HG02678 (cell line): ENCODE data around the gene NCAM2.

Source experiments
- ATAC-seq: cut with Tn5 transposase; IDR thresholded peaks from one replicate; pipeline ENCODE4 v1.9.1; 2021; ENCODE audit warnings: mild to moderate bottlenecking, moderate library complexity; ENCODE audit not compliant: unreplicated experiment

Gene NCAM2

DNA sequence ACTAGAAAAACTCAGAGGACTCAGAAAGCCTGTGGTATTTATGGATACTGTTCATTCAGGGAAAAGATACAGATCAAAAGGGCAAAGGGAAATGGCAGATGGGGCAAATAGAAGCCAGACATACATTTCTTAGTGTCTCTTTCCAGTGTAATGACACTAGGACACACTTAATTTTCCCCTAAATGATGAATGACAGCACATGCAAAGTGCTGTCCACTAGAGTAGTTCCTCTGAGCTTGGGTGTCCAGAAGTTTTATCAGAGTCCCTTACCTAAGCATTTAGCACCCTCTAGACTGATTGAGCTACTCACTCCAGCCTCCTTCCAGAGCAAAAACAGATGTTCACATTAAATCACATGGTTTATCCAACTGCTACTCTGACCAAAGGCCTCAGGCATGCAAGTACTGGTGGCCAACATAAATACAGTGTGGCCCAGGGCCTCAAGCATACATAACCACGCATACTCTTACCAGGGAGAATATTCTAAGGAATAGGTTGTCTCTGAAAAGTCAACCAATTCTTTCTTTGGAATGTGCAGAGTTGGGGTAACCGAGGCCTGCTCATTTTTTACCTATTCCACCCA, 166.9 kb downstream of the NCAM2 start:
- ATAC-seq: no peak

DNA sequence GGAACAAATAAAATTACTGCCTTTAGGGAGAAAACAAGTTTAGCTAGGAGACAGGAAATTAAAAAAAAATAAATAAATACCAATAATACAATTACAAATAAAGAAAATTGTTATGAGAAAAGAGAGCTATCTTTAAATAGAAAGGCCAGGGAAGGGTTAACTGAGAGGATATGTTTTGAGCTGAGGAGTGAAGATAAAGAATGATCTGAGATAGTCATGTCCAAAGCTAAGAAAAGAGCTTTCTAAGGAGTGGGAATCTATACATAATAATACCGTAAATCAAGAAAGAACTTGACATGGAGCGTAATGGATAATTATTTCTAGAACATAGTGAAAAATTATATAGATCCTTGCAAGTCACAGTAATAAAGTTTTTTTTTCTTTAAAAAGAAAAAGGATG, 176.5 kb downstream of the NCAM2 start:
- no peak for ATAC-seq

DNA sequence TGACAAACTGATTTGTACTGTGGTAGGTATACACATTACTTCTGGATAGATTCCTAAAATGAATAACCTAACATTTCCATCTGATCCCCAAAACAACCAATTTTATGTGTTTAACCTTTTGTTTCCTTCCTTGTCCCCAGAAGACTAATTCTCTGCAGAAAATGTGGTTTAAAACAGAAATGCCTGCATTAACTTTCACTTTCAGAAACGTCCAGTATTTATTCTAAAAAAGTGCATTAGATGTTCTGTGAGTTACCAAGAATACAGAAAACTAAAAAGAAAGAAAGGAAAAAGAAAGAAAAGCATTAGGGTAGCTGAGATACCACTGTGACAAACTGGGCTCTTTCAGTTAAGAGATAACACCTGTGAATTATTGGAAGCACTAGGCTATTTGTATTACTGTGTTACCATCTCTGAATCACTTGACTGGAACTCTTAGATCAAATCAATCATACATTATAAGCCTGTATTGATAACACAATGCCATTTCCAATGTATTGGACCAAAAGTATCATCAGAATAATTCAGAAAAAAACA, 177.7 kb downstream of the NCAM2 start:
- no peak for ATAC-seq

DNA sequence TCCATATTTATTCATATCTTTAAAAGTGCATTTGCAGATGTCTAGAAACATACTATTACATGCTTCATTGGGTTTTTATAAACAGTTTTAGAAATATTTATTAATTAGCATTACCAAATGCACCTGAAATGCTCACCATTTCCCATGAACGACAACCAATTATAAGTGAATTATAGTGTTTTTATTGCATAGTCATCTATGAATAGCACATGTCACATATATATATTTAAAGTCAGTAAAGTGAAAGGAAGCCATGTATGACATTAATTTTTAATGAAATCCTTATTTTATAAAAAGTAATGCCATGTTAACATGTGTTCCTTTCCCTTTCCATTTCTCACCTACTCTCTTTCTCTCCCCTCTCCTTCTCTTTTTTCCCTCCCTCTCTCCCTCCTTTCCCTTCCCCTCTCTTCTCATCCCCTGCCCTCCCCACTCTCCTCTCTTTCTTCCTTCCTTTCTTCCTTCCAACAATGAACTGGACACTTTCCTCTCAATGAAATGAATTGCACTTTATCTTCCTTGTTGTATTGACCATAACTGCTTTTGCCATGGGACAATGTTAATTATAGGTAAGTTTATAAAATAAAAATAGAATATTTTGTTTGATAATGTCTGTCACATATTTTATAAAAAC, 179.3 kb downstream of the NCAM2 start:
- ATAC-seq: no peak

DNA sequence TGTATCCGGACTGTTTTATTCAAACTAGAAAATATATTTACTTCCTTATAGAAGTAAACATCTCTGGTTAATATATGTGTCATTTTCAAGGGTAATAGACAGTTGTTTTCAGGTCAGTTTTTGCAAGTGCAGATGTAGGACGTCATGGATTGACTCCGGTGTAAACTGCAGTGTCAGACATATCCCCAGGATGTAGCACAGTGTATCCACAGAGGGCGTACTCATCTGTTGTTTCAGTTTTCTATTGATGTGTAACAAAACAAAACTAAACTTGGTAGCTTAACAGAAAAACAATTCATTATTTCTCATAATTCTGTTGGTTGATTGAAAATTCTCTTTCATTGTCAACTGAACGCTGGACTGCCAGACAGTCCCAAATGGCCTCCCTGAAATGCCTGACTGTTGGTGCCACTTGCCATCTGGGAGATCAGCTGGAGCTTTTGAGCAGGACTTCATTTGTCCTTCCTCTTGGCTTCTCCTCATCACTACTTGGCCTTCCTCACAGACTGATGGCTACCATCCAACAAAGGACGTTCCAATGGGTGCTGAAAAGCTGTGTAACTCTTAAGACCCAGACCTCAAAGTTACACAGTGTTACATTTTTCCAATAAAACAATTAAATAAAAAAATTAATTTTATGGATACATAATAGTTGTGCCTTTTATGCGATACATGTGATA, 181.6 kb downstream of the NCAM2 start:
- no peak for ATAC-seq

DNA sequence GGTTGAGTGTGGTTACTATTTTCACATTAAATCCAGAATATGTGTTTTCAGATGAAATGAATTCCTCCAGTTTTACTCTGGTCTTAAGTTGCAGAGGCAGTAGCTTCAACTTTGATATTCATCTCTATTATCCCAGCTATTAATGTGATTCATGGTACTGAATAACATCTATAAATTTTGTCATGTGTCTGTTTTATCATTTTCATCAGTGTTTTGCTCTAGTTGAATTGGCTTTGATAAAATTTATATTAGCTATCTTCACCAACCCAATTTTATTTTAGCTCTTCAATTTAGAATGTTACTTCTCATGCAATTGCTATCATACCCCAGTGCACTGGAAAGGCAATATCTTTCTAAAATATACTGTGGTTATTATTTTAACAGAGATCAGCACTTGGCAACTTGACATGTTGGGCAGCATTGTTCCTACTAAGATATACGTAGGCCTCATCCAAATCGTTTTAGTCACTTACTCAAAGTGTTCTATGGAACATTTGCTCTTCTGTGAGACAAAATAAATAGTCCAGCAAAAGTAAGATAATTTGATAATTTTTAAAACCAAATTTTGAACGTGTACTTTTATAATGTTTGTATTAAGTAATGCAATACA, 184.3 kb downstream of the NCAM2 start:
- no peak for ATAC-seq

DNA sequence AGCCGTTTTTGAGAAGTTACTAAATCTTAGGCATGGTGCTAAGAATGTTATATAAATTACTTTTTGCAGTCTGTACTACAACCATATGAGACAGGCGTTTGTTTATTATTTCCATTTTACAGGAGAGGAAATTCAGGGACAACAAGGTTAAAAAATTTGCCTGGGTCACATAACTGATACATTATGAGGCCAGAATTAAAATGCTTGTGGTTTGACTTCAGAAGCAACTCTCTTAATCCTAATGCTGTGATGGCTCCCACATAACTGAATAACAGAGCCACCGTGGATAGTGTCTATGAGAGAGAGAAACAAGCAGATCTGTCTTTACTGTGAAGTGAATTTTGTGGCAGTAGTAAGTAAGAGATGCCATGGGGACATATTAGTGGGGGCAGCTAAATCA, 184.9 kb downstream of the NCAM2 start:
- no peak for ATAC-seq

DNA sequence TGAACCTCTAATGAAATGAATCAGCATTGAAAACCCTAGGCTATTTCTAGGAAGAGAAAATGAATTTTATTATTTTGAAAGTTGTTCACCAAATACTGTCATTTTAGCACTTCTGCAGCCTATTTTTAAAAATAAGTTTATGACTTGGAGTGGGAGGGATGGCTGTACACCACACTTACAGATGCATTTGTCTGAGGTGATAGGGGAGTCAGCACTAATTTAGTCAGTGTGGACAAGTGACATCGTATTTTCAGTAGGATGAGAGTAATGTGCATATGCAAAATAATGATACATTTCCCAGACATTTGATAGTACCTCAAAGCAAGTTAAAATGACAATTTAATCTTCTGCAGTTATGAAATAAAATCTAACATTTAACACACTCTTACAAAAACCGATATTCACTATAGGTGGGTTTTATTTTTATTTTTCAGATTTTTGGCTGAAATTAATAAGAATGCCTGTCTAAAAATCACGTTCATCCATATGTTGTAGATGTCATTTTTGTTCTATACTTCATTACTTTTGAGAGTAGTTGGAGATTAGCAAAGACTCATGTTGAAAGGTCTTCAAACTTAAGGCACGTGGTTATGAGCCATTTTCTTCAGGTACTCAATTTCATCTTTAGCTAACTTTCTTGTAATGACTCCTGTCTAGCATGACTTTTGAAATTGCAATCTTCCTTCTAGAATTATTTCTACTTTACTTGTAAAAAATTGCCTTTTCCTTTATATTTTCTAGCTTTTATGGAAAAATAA, 186.7 kb downstream of the NCAM2 start:
- no peak for ATAC-seq

DNA sequence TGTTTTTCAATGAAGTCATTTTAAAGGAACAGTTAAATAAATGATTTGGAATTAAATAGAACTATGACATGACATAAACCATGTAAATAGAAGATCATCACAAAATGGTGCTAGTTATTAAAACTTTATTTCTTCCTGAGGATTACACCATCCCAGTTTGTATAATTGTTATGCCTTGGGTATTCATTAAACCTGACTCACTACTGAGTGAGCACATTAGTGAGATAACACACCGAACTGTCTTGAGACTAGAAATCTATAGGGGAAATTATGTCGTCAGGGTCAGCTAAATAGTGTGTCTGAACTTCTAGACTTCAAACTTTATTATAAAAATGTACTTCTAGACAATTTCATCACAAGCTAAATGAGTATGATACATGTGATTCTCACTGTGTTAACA, 189.4 kb downstream of the NCAM2 start:
- no peak for ATAC-seq

DNA sequence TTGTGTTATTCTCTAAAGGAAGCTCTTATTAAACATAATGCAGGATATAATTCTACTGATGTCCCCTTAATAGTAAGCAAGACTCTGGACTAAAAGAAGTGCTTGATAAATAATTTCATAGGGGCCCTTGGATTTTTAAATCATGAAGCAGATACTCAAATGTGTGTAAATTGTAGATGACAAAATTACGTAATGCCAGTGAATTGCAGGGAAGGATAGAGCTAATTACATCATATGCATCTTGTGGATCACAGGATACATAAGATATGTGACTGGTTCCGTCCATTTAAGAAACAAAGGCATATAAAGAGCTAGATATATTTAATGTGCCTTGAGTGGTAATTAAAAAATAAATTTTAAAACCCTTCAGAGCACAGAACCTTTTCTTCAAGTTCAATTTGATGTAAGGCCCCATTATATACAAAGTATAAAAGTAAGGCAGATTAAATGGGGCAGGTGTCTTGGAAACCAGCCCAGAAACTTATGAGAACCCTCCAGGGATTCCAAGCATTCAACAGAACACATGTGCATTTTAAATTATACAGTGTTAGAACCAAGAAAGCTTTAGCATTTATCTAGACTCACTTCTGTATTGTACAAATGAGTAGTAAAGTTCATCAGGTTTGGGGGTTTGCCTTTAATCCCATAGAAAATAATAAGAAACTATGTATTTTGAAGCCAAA, 190.4 kb downstream of the NCAM2 start:
- ATAC-seq: no peak

DNA sequence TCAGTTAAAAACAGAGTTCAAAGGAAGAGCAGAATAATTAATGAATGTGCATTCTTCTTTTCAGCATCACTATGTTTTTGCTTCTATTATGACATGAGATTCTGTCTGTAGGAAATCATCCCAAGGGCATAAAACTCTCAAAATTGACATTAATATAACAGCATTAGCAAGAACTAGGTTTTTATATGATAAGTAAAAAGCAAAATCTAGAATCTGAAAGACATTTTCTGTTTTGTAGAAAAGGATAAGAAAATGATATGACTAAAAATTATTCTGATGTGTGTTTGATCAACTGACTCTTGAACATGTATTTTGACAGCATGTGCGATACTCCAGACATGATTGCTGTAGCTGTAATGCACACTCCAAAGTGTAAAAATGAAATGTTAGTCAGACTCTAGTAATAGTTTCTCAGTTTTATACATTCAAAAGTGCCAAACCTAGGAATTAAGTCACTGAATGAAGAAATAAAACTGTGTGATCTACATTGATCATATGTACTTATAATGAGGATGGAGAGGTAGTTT, 197.3 kb downstream of the NCAM2 start:
- ATAC-seq: no peak

DNA sequence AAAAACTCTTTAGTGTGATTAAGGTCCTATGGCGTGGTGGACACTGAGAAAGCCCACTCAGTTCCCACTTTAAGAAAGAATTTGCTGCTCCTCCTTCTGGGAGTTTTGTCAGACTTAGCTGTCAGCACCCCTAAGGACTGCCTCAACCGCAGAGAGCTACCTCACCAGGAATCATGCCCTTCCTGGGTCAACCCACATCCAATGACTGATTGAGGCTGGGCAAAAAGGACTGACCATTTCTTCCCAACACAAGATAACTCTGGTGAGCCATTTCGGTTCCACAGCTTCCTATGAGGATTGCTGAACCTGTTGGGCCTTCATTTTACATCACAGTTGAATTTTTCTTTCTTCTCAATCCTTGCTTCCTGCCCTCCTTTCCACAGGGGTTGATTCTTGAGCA, 197.9 kb downstream of the NCAM2 start:
- ATAC-seq: no peak

DNA sequence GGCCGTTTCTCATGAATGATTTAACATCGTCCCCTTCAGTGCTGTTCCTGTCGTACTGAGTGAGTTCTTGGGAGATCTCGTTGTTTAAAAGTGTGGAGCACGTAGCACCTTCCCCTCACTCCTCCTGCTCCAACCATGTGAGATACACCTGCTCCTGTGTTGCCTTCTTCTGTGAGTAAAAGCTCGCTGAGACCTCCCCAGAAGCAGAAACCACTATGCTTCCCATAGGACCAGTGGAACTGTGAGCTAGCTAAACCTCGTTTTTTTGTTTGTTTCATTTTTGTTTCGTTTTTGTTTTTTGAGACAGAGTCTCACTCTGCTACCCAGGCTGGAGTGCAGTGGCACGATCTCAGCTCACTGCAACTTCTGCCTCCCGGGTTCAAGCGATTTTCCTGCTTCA, 198.6 kb downstream of the NCAM2 start:
- no peak for ATAC-seq

DNA sequence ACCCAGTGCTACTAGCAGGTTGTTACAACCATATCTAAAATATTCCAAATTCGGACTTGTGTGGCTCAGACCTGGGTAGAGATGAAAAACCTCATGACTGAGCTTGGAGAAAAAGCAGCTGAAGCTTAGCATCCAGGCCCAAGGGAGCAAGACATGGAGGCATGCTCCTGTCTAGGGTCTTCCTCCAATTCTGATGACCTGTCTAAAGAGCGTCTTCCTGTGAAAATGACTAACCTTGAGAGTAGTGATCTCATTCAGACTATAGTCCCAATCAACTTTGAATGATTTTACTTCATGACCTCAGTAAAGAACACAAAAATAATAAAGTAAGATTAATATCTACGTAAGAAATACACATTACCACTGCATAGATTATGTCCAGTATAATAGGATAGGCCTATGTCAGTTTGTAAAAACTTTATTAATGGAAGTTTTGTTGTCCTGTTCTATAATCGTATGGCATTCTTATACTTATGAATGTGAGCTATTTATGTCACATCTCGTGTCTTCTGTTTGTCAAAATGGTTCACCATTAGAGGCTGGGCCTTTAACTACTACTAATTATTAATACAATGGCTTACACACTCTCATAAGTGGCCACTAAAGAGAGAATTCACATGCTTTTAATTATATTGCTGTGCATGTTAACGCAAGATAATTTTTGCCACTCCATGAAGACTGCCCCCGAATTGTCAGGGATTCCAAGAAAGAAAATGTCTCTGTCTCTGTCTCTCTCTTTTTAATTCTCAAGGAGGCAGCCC, 201.3 kb downstream of the NCAM2 start:
- no peak for ATAC-seq

DNA sequence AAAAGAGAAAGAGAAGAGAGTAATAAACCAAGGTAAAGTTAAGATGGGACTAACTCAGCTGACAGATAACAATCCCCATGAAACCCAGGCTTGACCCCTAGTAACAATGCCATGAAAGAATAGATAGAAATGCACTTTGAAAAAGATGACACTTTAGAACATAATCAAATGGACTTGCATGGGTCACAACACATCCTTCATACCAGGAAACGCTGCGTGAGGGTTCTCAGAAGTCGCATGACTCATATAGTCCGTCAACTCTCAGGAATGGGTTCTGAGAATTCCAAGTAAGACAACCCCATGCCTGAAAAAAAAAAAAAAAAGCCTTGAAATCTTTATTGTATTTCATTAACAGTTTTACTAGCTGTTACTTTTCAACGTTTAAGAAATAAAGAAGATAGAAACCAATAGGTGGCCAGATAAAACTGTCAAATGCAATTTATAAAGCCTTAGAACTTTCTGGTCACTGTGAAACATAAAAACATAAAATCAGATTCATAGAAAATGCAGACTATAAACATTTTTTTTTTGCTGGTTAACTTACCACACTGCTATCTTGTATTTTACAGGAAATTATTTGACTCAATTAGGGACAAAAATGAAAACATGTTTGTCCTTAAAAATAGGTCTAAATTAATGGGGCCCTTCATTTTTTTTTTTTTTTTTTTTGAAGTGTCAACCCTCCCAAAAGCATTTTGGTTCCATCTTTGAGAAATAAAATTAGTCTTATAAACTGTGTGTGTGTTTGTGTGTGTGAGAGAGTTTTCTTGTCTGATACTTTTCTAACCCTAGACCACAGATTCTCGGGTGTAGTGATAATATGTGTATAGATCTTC, 202.1 kb downstream of the NCAM2 start:
- ATAC-seq: no peak

DNA sequence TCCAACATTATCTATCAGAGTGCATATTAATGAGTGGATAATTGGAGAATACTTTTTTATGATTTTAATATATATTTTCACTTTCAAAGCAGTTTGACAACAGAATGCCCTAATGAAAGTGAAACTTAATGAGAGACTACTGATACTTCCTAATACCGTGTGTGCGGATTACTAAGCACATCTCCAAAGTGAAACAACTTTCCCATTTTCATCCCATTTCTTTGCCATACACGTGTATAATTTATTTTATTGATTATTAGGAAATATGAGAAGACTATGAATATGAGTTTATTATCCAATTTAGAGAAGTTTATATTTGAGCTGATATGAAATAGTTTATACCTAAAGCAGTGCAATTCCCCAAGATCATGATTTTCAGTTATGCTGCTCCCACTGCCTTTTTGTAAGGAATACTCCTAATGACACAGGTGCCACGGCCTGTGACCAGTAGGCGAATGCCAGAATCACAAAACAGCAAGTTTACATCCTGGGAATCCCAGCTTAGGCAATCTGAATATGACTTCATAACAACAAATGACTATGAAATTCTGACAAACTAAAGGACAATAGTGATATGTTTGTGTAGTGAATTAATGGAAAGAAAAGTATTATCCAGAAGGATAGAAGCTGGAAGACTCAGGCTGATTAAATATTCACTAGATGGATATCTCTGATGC, 202.9 kb downstream of the NCAM2 start:
- ATAC-seq: no peak

DNA sequence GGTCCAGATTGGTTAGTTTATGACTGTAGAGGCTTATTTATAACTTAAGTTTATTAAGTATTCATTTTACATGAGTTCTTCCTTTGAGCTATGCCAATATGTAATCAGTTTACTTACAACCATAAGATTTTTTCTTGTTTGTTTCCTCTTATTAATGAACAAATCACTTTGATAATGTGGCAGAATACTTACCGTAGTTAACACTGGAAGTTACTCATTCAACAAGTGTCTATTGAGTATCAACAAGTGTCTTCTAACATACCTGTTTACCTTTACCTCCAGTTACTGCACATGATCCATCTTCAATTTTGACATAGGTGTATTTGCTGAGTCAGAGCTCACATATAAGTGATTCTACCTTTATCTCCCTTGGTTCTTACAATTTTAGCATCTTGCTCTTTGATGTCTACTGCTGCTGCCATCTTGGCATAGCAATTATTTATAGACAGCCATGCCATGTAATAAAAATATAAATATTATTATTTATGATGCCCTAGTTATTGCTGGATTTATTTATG, 205.7 kb downstream of the NCAM2 start:
- ATAC-seq: no peak
